ENCODE data around the gene RXRB. TPM values are rescaled to one million over a fixed set of nuclear protein-coding genes. Genes with fewer than 3 reads are reported as not detected.

Gene RXRB
- total and polyA plus RNA-seq, 10 of the 15 experiments (the other 5 are each of a cell fraction or from before 2014, with no cell fraction given): 0.71 to 35.0 (median 20.4) TPM

GRCh38 chr6:33147807-33148666 is 52.4 kb downstream of the RXRB start (continued):
- 0 out of 2 replicates have a peak, but pooled peaks have one; percentile 36 for TF ChIP-seq RELB (IDR thresholded peaks at IDR 0.05; ENCODE audit: low read depth)
- TF ChIP-seq IRF4 (IDR thresholded peaks at IDR 0.05; ENCODE audit: low read depth, low read length): 0 out of 2 replicates have a peak, but pooled peaks have one; percentile 10

- no peak overlapping the region for H3K4me3 ChIP-seq
These were observed 56.1 kb downstream of the RXRB start for GRCh38 chr6:33144373-33144772.

More at GRCh38 chr6:33144373-33144772, 56.1 kb downstream of the RXRB start:
- Histone ChIP-seq H3K36me3 (ENCODE audit: control insufficient read depth in 2 of 2, insufficient read depth in 2 of 2, low read length in 1 of 2) (no peaks in the 10 kb centered on the region), H3K4me1 (ENCODE audit: control insufficient read depth, insufficient read depth, low read length) (peaks cover 8% of the 10 kb centered on the region), H3K9ac (ENCODE audit: control insufficient read depth, insufficient read depth, low read length) (no peak overlapping the region), H4K20me1 (ENCODE audit: control insufficient read depth, insufficient read depth) (no peaks in the 10 kb centered on the region), H3K27ac (ENCODE audit: control insufficient read depth, insufficient read depth) (no peak overlapping the region), H3K79me2 (ENCODE audit: control insufficient read depth, insufficient read depth, low read length) (no peaks in the 10 kb centered on the region), H3K9me3 (replicated peaks; ENCODE audit: control insufficient read depth, insufficient read depth, low read length) (no peaks in the 10 kb centered on the region), H3K4me2 (ENCODE audit: control insufficient read depth, insufficient read depth) (no peak overlapping the region), H3K27me3 (replicated peaks in 1 of 2; ENCODE audit: control insufficient read depth in 2 of 2, insufficient read depth in 2 of 2, low read length in 1 of 2) (no peaks in the 10 kb centered on the region), H2AFZ (ENCODE audit: control insufficient read depth, low read depth, low read length) (no peak overlapping the region; the same call in 1 of the 2 replicates)
- RAD21 ChIA-PET (ENCODE audit: unreplicated experiment): interaction anchor here (2.5 to 3.9 kb wide), 2 partner anchors 19 to 129 kb away, joined by 9 to 20 read pairs; no protein-coding TSS in a partner anchor
- in situ Hi-C loops (cut with MboI) (no loop called here), intact Hi-C loops (cut with micrococcal nuclease; ENCODE audit: unreplicated experiment) (no loop called here)
- DNase-seq (ENCODE audit: low read depth, low spot score): no peak
- CTCF ChIA-PET: interaction anchor here (0.9 to 14.9 kb wide), 8 partner anchors 10 to 104 kb away, joined by 3 to 266 read pairs (median 8); no protein-coding TSS in a partner anchor
- TF ChIP-seq SMAD5 (IDR thresholded peaks at IDR 0.05; ENCODE audit: low read depth) (no peak), MLLT1 (IDR thresholded peaks at IDR 0.05) (no peak), NFYB (IDR thresholded peaks at IDR 0.05; ENCODE audit: insufficient read depth, low read depth, low read length) (0 out of 2 replicates have a peak, but pooled peaks have one; percentile 49), IKZF2 (IDR thresholded peaks at IDR 0.05) (peak in 1 of 2 experiments; percentile 32; a peak in 2 of 4 replicates), BHLHE40 (IDR thresholded peaks at IDR 0.05; ENCODE audit: borderline replicate concordance in 1 of 2, low read depth in 2 of 2, low read length in 1 of 2) (peak in 1 of 2 experiments; percentile 61; a peak in 1 of 4 replicates), ZNF687 (IDR thresholded peaks at IDR 0.05) (0 out of 2 replicates have a peak, but pooled peaks have one; percentile 28), RUNX3 (IDR thresholded peaks at IDR 0.05; ENCODE audit: low read length) (peak; percentile 32), PKNOX1 (IDR thresholded peaks at IDR 0.05) (no peak), IKZF1 (conservative IDR thresholded peaks at IDR 0.05) (0 out of 2 replicates have a peak, but pooled peaks have one; percentile 23)
- 0% methylated on average over 1 of the region's 1 CpG for WGBS (ENCODE audit: insufficient coverage, insufficient replicate concordance, low lambda C conversion rate, missing lambda C conversion rate)
- POLR2A ChIA-PET: interaction anchor here (1.1 kb wide), 1 partner anchor 59 kb away, joined by 4 read pairs; no protein-coding TSS in a partner anchor
- FAIRE-seq: no peak
- ATAC-seq: peak; percentile 63
- no TSS peak for BruUV-seq (replicated peaks)
- SMC1A ChIA-PET (ENCODE audit: uncharacterized antibody, unreplicated experiment): interaction anchor here (0.8 to 12.1 kb wide), 4 partner anchors 10 to 144 kb away, joined by 3 to 127 read pairs (median 21); no protein-coding TSS in a partner anchor

Measured in GM12878 (cell line).